GM21619 (cell line): ENCODE results near the gene SAE1.

Experiments
- ATAC-seq: cut with Tn5 transposase; IDR thresholded peaks from one replicate; pipeline ENCODE4 v1.9.1; 2021; ENCODE audit not compliant: unreplicated experiment

Gene SAE1

DNA sequence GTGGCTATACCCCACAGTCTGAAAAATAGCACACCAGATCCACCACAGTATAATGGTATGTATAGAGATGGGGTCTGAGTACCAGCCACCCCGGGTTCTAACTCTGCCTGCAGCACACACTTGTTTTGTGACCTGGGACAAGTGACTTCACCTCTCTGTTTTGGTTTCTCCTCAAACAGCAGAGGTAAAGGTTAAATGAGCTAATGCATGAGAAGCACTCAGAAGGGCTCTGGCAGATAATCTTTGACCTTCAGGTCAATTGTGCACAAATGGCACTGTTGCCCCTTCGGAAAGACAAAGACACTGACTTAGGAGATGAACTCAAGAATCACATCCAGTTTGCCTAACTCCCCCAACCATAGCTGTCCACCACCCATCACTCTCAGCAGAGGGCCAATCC is 24.8 kb upstream of the SAE1 start:
- no peak for ATAC-seq

DNA sequence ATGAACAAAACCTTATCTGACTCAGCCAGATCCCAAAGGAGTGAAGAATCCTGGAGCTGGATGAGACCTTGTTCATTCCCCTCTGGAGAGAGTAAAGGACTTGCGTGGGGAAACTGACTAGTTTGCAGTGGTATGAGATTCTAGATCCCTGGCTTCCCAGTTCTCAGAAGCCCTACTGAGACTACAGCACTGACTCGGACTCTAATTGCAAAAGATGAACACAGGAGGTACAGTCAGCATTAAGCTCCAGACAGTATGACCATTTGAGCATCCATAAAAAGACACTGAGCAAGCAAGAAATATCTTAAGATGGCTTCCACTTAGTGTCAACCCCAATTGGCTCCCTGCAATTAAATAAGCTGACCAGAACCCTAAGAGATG is 23.8 kb upstream of the SAE1 start:
- no peak for ATAC-seq

DNA sequence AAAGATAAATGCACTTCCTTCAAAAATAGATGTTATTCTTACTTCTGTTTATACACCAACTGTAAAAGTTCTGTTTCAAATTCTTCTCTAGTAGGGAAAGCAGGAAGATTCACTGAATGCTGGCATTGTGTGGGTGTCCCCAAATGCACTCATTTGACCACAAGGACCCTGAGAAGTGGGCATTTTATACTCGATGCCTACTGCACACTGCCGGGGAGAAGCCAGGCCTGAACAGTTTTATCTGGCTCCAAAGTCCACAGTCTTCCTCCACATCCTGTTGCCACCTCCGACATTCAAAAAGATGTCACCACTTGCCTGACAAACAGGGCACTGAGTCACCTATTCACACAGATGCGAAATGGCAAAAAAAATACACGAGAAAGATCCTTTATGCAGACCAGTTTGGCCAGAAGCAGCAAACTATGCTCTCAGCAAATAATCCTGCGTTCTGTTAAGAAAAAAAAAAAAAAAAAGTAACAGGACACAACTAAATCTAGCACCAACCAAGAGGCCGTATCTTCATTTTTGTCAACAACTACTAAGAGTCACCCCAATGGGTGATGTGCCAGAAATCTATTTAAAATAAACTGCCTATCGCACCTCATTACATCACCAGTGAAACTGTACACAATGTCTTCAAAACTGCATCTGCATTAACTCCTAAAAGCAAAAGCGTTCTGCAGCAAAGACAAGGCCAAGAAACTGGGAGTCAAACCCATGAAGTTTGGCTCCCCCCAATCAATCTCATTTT is 23.3 kb upstream of the SAE1 start:
- no peak for ATAC-seq

- ATAC-seq = no peak
These were observed 22.5 kb upstream of the SAE1 start for GRCh38 chr19:47107953-47108746.

DNA sequence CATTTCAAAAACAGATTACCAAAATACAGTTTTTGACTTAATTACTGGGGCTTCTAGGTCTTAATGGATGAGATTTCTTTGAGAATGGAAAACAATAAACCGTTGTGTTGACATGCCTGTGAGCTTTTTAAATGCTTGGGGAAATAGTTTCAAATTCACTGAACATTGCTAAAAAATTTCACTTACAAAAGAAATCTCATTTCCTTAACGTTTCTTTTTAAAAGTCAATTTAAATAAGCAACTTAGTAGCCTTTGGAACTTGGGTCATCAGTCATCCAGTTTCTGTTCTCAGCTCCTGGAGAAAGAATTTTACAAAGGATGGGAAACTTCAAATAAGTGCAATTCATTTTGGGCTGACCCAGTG is 21.5 kb upstream of the SAE1 start:
- ATAC-seq = no peak

GRCh38 chr19:47109541-47110375 is 20.9 kb upstream of the SAE1 start:
- ATAC-seq = no peak

- no peak for ATAC-seq
These were observed 20.1 kb upstream of the SAE1 start for GRCh38 chr19:47110521-47111005.

DNA sequence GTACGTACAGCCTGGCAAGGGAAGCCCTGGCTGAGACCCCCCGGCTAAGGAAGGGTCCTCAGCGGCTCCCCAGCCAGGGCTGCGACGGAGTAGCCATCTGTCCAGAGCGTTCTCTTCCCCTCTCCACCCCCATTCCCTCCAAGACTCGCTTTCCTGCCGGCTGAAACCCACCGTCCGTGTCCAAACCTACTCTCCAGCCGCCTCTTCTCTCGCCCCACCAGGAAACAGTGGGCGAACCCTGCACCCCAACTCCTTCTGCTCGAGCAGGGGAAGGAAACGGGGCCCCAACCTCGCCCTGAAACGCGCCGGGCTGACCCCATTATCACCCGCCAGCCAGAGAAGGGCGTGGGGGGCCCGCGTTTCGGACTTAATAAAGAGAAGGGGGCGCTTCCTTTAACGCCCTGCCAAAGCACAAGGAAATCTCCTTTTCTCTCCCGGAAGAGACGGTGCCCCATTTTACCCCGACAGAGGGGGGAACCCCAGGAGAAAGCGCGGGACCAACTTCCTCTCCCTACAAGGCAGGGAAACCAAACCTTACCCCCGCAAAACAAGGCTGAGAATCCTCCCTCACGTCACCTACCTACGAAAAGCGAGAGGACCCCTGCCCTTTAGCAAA is 19.5 kb upstream of the SAE1 start:
- ATAC-seq = no peak

DNA sequence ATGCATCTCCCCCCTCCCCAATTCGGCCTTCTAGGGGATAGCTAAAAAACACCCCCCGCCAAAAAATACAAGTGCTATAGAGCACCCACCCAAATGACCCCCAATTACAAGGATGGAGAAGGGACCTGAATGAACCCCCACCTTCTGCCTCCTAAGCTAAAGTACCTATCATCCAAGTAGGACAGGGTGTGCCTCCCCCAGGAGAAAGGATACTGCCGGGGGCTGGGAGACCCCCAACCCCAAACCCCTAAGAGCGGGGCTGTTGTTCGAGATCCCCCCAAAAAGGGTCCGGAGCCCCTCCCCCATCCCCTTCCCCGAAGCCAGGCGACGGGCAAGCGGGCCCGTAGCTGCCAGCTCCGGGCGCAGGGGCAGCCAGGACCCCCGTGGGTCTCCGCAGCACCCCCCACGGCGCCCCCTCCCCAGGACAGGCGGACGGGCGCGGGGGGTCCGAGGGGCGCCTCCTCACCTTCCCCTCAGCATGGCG is 18.9 kb upstream of the SAE1 start:
- ATAC-seq = no peak

GRCh38 chr19:47112166-47112996 is 18.3 kb upstream of the SAE1 start:
- ATAC-seq = peak; percentile 16

GRCh38 chr19:47112997-47113849 is 17.4 kb upstream of the SAE1 start, which contains the start of gene ZC3H4:
Gene ZC3H4 (minus strand): TSS chr19:47113776. CDS start chr19:47112584, 1,192 bp downstream.
- ATAC-seq = peak; percentile 78

- ATAC-seq = no peak
These were observed 16.6 kb upstream of the SAE1 start for GRCh38 chr19:47113850-47114651.

DNA sequence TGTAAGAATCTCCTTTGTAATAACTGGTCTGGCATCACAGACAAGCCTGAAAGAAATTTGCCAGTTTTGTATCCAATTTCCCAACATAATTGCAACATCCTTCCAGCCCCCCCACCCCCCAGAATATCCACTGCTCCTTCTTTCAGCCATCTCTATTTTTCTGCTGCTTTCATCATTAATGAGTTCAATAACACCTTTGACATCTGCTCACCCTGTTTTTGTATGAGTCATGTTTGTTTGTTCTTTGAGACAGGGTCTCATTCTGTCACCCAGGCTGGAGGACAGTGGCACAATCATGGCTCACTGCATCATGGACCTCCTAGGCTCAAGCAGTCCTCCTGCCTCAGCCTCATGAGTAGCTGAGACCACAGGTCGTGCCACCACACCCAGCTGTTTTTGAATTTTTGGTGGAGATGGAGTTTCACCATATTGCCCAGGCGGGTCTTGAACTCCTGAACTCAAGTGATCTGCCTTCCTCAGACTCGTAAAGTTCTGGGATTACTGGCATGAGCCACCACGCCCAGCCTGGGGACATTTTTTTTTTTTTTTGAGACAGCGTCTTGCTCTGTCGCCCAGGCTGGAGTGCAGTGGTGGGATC is 10.1 kb upstream of the SAE1 start:
- no peak for ATAC-seq

- ATAC-seq = no peak
These were observed 8.0 kb upstream of the SAE1 start for GRCh38 chr19:47122359-47123335.

DNA sequence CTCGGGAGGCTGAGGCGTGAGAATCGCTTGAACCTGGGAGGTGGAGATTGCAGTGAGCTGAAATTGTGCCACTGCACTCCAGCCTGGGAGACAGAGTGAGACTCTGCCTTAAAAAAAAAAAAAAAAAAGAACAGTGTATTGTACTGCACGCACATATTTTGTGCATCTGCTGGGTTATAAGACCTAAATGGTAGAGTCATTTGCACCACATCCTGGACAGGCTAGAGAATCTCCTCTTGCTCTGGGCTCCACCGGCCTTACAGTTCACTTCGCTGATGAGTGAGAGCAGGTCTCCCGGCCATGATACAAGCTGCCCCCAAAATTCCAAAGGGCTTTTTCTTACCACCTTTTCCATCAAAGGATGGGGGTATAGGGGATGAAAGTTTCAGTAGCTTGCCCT is 7.2 kb upstream of the SAE1 start:
- ATAC-seq = no peak

DNA sequence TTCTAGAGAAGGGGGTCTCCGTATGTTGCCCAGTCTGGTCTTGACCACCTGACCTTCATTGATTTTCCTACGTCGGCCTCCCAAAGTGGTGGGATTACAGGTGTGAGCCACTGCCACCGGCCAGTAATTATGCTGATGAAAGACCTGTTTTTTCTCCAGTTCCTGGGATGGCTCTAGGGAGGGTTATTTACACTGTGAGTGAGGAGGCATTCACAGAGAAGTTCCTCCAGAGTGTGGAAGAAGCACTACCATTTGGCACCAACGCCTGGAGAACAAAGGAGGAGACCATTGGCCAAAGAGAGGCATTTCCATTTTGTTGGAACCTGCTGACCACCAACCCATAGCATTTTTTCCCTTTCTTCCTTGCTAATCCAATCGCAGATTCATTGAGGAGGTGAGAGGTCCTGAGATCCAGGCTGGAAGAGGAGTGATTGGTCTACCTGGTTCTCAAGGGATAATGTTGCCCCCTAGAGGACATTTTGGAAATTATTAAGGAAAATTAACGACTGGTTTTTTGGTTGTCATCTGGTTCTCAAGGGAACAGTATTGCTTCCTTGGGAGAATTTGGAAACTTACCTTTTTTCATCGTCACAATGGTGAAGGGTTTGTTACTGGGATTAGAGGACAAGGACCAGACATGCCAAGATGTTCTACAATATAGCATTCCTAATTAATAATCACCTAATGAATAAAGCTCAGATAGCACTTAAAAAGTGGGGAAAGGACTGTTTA is 5.5 kb upstream of the SAE1 start:
- ATAC-seq = no peak
